ENCODE results near the gene DDX5. TPM values are rescaled to one million over a fixed set of nuclear protein-coding genes. Genes with fewer than 3 reads are reported as not detected.

The DDX5 gene
- total and polyA plus RNA-seq, 2 of the 13 experiments (the other 11 are each of a cell fraction or from before 2014, with no cell fraction given) = 503 to 684 TPM

DNA sequence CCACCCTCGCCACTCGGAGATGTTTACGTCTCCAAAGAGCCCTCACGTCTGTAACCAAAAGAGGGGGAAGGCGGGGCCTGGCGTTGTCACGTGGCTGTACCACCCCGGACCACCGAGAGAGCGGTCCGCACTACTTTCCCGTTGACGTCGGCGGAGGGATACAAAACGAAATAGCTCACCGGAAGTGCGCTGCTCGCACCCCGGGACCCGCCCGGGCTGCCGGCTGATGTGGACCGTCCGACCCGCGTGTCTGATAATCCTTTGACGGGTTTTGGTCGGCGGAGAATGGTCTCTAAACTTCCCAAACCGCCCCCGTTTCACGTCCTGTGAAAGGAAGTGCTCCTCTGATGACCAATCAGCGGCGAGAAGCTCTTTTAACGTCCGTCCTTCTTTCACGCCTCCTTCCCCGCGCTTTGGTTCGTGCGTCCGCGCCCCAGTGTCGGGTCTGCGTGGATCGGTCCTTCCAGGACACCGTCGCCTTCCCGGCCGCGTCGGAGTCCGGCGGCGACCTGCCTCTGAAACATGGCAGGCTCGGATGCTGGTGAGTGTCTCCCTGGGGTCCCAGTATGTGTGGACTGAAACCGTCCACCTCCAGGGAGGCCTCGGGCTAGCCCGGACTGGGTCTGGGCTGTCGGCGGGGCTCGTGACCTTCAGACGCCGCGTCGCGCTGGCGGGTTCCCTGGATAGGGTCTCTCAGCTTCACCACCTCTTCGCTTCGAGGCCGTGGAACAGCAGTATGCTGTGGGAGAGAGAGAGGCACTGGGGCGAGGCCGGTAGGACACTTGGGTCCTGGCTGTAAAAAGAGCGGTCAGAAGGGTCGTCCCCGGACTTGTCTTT lies 705 bp upstream of the DDX5 start, which contains the start of gene CEP95 (continued):
- TF ChIP-seq, protein P1, sequence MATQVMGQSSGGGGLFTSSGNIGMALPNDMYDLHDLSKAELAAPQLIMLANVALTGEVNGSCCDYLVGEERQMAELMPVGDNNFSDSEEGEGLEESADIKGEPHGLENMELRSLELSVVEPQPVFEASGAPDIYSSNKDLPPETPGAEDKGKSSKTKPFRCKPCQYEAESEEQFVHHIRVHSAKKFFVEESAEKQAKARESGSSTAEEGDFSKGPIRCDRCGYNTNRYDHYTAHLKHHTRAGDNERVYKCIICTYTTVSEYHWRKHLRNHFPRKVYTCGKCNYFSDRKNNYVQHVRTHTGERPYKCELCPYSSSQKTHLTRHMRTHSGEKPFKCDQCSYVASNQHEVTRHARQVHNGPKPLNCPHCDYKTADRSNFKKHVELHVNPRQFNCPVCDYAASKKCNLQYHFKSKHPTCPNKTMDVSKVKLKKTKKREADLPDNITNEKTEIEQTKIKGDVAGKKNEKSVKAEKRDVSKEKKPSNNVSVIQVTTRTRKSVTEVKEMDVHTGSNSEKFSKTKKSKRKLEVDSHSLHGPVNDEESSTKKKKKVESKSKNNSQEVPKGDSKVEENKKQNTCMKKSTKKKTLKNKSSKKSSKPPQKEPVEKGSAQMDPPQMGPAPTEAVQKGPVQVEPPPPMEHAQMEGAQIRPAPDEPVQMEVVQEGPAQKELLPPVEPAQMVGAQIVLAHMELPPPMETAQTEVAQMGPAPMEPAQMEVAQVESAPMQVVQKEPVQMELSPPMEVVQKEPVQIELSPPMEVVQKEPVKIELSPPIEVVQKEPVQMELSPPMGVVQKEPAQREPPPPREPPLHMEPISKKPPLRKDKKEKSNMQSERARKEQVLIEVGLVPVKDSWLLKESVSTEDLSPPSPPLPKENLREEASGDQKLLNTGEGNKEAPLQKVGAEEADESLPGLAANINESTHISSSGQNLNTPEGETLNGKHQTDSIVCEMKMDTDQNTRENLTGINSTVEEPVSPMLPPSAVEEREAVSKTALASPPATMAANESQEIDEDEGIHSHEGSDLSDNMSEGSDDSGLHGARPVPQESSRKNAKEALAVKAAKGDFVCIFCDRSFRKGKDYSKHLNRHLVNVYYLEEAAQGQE (IDR thresholded peaks at IDR 0.05; ENCODE audit: borderline replicate concordance in 1 of 2, low read depth in 1 of 2, low read length in 2 of 2) = no peak; a peak in 1 of 4 replicates
- TF ChIP-seq MAZ (IDR thresholded peaks at IDR 0.05; ENCODE audit: borderline replicate concordance, low read depth, low read length) (no peak; the same call in 1 of the 2 replicates), MAZ (CRISPR knock-in tag; IDR thresholded peaks at IDR 0.05; ENCODE audit: low read depth) (peak; percentile 43; the same call in 1 of the 2 replicates), ZNF251 (CRISPR knock-in tag; IDR thresholded peaks at IDR 0.05) (no peak), ZNF367 (CRISPR knock-in tag; IDR thresholded peaks at IDR 0.05; ENCODE audit: borderline replicate concordance) (no peak), ZNF326 (CRISPR knock-in tag; IDR thresholded peaks at IDR 0.05; ENCODE audit: borderline replicate concordance) (no peak), JUN (CRISPR knock-in tag; IDR thresholded peaks at IDR 0.05) (peak; percentile 74), ADNP (CRISPR knock-in tag; IDR thresholded peaks at IDR 0.05) (no peak), ATM (IDR thresholded peaks at IDR 0.05; ENCODE audit: borderline replicate concordance) (no peak), NCOA5 (CRISPR knock-in tag; IDR thresholded peaks at IDR 0.05) (no peak), NONO (IDR thresholded peaks at IDR 0.05) (no peak), NONO (CRISPR knock-in tag; conservative IDR thresholded peaks at IDR 0.05) (peak; percentile 89), FOXP1 (IDR thresholded peaks at IDR 0.05) (0 out of 2 replicates have a peak, but pooled peaks have one; percentile 38), FOXP1 (CRISPR knock-in tag; IDR thresholded peaks at IDR 0.05) (peak; percentile 14; the same call in 1 of the 2 replicates), HNF4G (IDR thresholded peaks at IDR 0.05; ENCODE audit: borderline replicate concordance, low read depth, low read length) (no peak; the same call in 1 of the 2 replicates), HNF4G (CRISPR knock-in tag; IDR thresholded peaks at IDR 0.05; ENCODE audit: borderline replicate concordance, low read depth) (peak; percentile 46), RARG (CRISPR knock-in tag; IDR thresholded peaks at IDR 0.05; ENCODE audit: low read depth) (no peak)
- TF ChIP-seq, protein P2, sequence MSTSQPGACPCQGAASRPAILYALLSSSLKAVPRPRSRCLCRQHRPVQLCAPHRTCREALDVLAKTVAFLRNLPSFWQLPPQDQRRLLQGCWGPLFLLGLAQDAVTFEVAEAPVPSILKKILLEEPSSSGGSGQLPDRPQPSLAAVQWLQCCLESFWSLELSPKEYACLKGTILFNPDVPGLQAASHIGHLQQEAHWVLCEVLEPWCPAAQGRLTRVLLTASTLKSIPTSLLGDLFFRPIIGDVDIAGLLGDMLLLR (CRISPR knock-in tag; IDR thresholded peaks at IDR 0.05) = peak; percentile 98
- TF ChIP-seq, protein P3, sequence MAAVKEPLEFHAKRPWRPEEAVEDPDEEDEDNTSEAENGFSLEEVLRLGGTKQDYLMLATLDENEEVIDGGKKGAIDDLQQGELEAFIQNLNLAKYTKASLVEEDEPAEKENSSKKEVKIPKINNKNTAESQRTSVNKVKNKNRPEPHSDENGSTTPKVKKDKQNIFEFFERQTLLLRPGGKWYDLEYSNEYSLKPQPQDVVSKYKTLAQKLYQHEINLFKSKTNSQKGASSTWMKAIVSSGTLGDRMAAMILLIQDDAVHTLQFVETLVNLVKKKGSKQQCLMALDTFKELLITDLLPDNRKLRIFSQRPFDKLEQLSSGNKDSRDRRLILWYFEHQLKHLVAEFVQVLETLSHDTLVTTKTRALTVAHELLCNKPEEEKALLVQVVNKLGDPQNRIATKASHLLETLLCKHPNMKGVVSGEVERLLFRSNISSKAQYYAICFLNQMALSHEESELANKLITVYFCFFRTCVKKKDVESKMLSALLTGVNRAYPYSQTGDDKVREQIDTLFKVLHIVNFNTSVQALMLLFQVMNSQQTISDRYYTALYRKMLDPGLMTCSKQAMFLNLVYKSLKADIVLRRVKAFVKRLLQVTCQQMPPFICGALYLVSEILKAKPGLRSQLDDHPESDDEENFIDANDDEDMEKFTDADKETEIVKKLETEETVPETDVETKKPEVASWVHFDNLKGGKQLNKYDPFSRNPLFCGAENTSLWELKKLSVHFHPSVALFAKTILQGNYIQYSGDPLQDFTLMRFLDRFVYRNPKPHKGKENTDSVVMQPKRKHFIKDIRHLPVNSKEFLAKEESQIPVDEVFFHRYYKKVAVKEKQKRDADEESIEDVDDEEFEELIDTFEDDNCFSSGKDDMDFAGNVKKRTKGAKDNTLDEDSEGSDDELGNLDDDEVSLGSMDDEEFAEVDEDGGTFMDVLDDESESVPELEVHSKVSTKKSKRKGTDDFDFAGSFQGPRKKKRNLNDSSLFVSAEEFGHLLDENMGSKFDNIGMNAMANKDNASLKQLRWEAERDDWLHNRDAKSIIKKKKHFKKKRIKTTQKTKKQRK (IDR thresholded peaks at IDR 0.05; ENCODE audit: low read length) = no peak
- TF ChIP-seq, protein P4, sequence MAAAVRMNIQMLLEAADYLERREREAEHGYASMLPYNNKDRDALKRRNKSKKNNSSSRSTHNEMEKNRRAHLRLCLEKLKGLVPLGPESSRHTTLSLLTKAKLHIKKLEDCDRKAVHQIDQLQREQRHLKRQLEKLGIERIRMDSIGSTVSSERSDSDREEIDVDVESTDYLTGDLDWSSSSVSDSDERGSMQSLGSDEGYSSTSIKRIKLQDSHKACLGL (CRISPR knock-in tag; IDR thresholded peaks at IDR 0.05) = peak; percentile 88
- TF ChIP-seq, protein P5, sequence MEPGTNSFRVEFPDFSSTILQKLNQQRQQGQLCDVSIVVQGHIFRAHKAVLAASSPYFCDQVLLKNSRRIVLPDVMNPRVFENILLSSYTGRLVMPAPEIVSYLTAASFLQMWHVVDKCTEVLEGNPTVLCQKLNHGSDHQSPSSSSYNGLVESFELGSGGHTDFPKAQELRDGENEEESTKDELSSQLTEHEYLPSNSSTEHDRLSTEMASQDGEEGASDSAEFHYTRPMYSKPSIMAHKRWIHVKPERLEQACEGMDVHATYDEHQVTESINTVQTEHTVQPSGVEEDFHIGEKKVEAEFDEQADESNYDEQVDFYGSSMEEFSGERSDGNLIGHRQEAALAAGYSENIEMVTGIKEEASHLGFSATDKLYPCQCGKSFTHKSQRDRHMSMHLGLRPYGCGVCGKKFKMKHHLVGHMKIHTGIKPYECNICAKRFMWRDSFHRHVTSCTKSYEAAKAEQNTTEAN (CRISPR knock-in tag; conservative IDR thresholded peaks at IDR 0.05) = peak; percentile 90

All from HepG2 (cell line).